GM21528 (cell line): ENCODE data around the gene KCTD12.

Experiments
- ATAC-seq: cut with Tn5 transposase; IDR thresholded peaks from one replicate; pipeline ENCODE4 v1.9.1; 2021; ENCODE audit warnings: mild to moderate bottlenecking, moderate library complexity; ENCODE audit not compliant: unreplicated experiment, low FRiP score

Gene KCTD12

GRCh38 chr13:76861859-76862258 lies 24.3 kb downstream of the KCTD12 start:
- no peak for ATAC-seq

- ATAC-seq: no peak
These were observed 25.5 kb downstream of the KCTD12 start for GRCh38 chr13:76860706-76861105.

GRCh38 chr13:76854894-76855293 lies 31.3 kb downstream of the KCTD12 start:
- no peak for ATAC-seq

GRCh38 chr13:76853921-76854608 lies 32.1 kb downstream of the KCTD12 start:
- ATAC-seq: no peak

GRCh38 chr13:76853481-76853880 lies 32.7 kb downstream of the KCTD12 start:
- ATAC-seq: no peak

GRCh38 chr13:76852986-76853385 lies 33.2 kb downstream of the KCTD12 start:
- ATAC-seq: no peak

- ATAC-seq: no peak
These were observed 34.2 kb downstream of the KCTD12 start for GRCh38 chr13:76851961-76852360.

GRCh38 chr13:76849493-76849892 lies 36.7 kb downstream of the KCTD12 start:
- no peak for ATAC-seq

- ATAC-seq: no peak
These were observed 37.6 kb downstream of the KCTD12 start for GRCh38 chr13:76848596-76848995.

- ATAC-seq: no peak
These were observed 39.8 kb downstream of the KCTD12 start for GRCh38 chr13:76846363-76846762.

GRCh38 chr13:76845865-76846264 lies 40.3 kb downstream of the KCTD12 start:
- no peak for ATAC-seq

- no peak for ATAC-seq
These were observed 40.8 kb downstream of the KCTD12 start for GRCh38 chr13:76845367-76845766.

GRCh38 chr13:76837801-76838200 lies 48.4 kb downstream of the KCTD12 start:
- ATAC-seq: no peak

GRCh38 chr13:76836311-76836710 lies 49.9 kb downstream of the KCTD12 start:
- no peak for ATAC-seq

- ATAC-seq: no peak
These were observed 52.7 kb downstream of the KCTD12 start for GRCh38 chr13:76833441-76833954.

GRCh38 chr13:76832258-76832988 lies 53.8 kb downstream of the KCTD12 start:
- no peak for ATAC-seq

- ATAC-seq: no peak
These were observed 55.4 kb downstream of the KCTD12 start for GRCh38 chr13:76830805-76831204.
